Right lobe of liver (tissue), 4 donors: ENCODE results near the gene ZNF621.

Source experiments
- CTCF ChIP-seq, 4 donors: fragments of 200-600 bp in 3 of 4; fragments of 450-650 bp in 1 of 4; IDR thresholded peaks; one replicate each; pipeline versions ENCODE4 v1.5.1 to v1.8.0; 2016 to 2022; ENCODE audit warnings: antibody characterized with exemption in 4 of 4, mild to moderate bottlenecking in 2 of 4
- POLR2A ChIP-seq: fragments of 450-650 bp; IDR thresholded peaks from one replicate; pipeline ENCODE4 v1.6.1; 2017; ENCODE audit warnings: antibody characterized with exemption, mild to moderate bottlenecking
- donor health status: DM: no; HTN: no; CAD: no.
- donor health status: DM: no; HTN: no; CAD: no.
- donor health status: DM: no; HTN: yes; CAD: no.

DNA sequence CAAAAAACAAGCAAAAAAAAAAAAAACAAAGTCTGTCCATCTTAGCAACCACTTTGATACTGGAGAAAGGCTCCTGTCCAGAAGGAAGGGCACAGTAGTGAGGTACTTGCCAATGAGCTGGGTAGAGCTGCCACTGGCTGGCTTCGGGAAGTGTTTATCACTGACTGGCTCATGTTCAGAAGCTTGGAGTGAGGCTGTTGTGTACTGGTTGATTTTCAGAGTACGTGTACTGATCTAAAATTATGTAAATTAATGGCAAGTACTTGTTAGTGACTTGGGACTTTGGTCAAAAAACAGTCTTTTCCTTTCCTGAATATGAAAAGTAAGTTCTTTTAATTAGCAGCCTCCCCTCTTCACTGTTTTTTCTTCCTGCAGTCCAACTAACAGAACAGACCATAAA, 979 bp upstream of the ZNF621 start:
- TF ChIP-seq CTCF (IDR thresholded peaks at IDR 0.05) (no peak), POLR2A (no peak)
